ENCODE measurements around the gene TSPEAR. TPM values are rescaled to one million over a fixed set of nuclear protein-coding genes. Genes with fewer than 3 reads are reported as not detected.

The TSPEAR gene
- total and polyA plus RNA-seq, 2 of the 13 experiments (the other 11 are each of a cell fraction or from before 2014, with no cell fraction given), result 0.07 to 0.32 TPM

DNA sequence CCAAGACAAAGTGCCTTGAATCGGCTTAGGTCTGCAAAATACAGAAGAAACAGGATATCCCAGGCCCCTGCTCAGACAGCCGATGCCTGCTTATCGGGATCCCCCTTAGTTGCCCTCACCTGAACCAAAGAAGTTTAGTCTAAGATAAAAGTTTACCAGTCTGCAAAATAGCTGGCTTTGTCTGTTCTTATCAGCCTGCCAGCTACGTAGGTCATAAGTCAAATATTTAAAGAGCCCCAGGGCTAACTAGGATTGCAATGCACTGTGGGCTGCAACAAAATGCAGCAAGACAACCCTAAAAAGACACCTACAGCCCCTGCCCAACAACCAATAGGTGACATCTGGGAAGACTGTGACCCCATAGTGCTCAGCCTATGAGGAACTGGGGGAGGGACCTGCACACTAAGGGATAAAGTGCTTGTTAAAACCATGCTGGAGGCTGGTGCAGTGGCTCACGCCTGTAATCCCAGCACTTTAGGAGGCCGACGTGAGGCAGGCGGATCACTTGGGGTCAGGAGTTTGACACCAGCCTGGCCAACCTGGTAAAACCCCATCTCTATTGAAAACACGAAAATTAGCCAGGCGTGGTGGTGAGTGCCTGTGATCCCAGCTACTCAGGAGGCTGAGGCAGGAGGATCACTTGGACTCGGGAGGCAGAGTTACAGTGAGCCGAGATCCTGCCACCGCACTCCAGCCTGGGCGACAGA, 228.6 kb downstream of the TSPEAR start (continued):
- peak; percentile 63; the same call in 1 of the 2 replicates for TF ChIP-seq FOXC1 (CRISPR knock-in tag; IDR thresholded peaks at IDR 0.05; ENCODE audit: borderline replicate concordance)
- no peak for TF ChIP-seq ZNF33B (CRISPR knock-in tag; IDR thresholded peaks at IDR 0.05)
- no peak for TF ChIP-seq CBX2 (IDR thresholded peaks at IDR 0.05; ENCODE audit: low read depth, low read length)
- no peak for TF ChIP-seq CBX2 (CRISPR knock-in tag; IDR thresholded peaks at IDR 0.05; ENCODE audit: low read depth)
- no peak for TF ChIP-seq TFDP2 (CRISPR knock-in tag; IDR thresholded peaks at IDR 0.05)
- TF ChIP-seq KDM2A (CRISPR knock-in tag; IDR thresholded peaks at IDR 0.05; ENCODE audit: borderline replicate concordance, low read depth), result no peak; the same call in 1 of the 2 replicates
- TF ChIP-seq, protein P1, sequence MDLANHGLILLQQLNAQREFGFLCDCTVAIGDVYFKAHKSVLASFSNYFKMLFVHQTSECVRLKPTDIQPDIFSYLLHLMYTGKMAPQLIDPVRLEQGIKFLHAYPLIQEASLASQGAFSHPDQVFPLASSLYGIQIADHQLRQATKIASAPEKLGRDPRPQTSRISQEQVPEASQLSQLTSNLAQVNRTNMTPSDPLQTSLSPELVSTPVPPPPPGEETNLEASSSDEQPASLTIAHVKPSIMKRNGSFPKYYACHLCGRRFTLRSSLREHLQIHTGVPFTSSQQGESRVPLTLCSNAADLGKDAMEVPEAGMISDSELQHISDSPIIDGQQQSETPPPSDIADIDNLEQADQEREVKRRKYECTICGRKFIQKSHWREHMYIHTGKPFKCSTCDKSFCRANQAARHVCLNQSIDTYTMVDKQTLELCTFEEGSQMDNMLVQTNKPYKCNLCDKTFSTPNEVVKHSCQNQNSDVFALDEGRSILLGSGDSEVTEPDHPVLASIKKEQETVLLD (CRISPR knock-in tag; IDR thresholded peaks at IDR 0.05; ENCODE audit: low read depth), result no peak
- no peak for TF ChIP-seq ZNF572 (CRISPR knock-in tag; IDR thresholded peaks at IDR 0.05)
- no peak for TF ChIP-seq XRCC5 (optimal IDR thresholded peaks at IDR 0.05; ENCODE audit: low read length)
- TF ChIP-seq ETV6 (CRISPR knock-in tag; conservative IDR thresholded peaks at IDR 0.05), result no peak
- TF ChIP-seq, protein P2, sequence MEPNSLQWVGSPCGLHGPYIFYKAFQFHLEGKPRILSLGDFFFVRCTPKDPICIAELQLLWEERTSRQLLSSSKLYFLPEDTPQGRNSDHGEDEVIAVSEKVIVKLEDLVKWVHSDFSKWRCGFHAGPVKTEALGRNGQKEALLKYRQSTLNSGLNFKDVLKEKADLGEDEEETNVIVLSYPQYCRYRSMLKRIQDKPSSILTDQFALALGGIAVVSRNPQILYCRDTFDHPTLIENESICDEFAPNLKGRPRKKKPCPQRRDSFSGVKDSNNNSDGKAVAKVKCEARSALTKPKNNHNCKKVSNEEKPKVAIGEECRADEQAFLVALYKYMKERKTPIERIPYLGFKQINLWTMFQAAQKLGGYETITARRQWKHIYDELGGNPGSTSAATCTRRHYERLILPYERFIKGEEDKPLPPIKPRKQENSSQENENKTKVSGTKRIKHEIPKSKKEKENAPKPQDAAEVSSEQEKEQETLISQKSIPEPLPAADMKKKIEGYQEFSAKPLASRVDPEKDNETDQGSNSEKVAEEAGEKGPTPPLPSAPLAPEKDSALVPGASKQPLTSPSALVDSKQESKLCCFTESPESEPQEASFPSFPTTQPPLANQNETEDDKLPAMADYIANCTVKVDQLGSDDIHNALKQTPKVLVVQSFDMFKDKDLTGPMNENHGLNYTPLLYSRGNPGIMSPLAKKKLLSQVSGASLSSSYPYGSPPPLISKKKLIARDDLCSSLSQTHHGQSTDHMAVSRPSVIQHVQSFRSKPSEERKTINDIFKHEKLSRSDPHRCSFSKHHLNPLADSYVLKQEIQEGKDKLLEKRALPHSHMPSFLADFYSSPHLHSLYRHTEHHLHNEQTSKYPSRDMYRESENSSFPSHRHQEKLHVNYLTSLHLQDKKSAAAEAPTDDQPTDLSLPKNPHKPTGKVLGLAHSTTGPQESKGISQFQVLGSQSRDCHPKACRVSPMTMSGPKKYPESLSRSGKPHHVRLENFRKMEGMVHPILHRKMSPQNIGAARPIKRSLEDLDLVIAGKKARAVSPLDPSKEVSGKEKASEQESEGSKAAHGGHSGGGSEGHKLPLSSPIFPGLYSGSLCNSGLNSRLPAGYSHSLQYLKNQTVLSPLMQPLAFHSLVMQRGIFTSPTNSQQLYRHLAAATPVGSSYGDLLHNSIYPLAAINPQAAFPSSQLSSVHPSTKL (CRISPR knock-in tag; IDR thresholded peaks at IDR 0.05), result peak; percentile 39; the same call in 1 of the 2 replicates
- TF ChIP-seq JDP2 (CRISPR knock-in tag; IDR thresholded peaks at IDR 0.05; ENCODE audit: borderline replicate concordance), result no peak; the same call in 1 of the 2 replicates
- no peak for TF ChIP-seq ZNF282 (IDR thresholded peaks at IDR 0.05; ENCODE audit: partially characterized antibody)
- TF ChIP-seq HOXA7 (CRISPR knock-in tag; IDR thresholded peaks at IDR 0.05), result no peak
- TF ChIP-seq STAT5B (CRISPR knock-in tag; IDR thresholded peaks at IDR 0.05), result no peak
- TF ChIP-seq KMT2A (CRISPR knock-in tag; IDR thresholded peaks at IDR 0.05), result no peak
- TF ChIP-seq HOXD1 (CRISPR knock-in tag; IDR thresholded peaks at IDR 0.05), result 0 out of 2 replicates have a peak, but pooled peaks have one; percentile 43
- no peak for TF ChIP-seq ZNF3 (CRISPR knock-in tag; IDR thresholded peaks at IDR 0.05)
- TF ChIP-seq SSRP1 (CRISPR knock-in tag; IDR thresholded peaks at IDR 0.05), result no peak
- TF ChIP-seq POLR2A (IDR thresholded peaks at IDR 0.05; ENCODE audit: insufficient read depth in 1 of 2, low read depth in 2 of 2, low read length in 2 of 2), result peak; percentile 95 to 97
- TF ChIP-seq TEAD3 (CRISPR knock-in tag; optimal IDR thresholded peaks at IDR 0.05; ENCODE audit: borderline replicate concordance), result peak; percentile 51
- TF ChIP-seq ZBTB38 (CRISPR knock-in tag; IDR thresholded peaks at IDR 0.05), result peak; percentile 61; the same call in 1 of the 2 replicates
- TF ChIP-seq FOXP1 (IDR thresholded peaks at IDR 0.05), result no peak
- peak; percentile 30 for TF ChIP-seq FOXP1 (CRISPR knock-in tag; IDR thresholded peaks at IDR 0.05)
- no peak for TF ChIP-seq SMYD3 (CRISPR knock-in tag; IDR thresholded peaks at IDR 0.05)
- TF ChIP-seq MBNL3 (CRISPR knock-in tag; conservative IDR thresholded peaks at IDR 0.05), result no peak
- no peak for TF ChIP-seq TAF15 (IDR thresholded peaks at IDR 0.05; ENCODE audit: low read depth, low read length, poor library complexity, severe bottlenecking)
- TF ChIP-seq SIX1 (CRISPR knock-in tag; IDR thresholded peaks at IDR 0.05; ENCODE audit: borderline replicate concordance), result peak; percentile 12; the same call in 1 of the 2 replicates
